HepG2 (cell line): ENCODE data around the gene CD96. TPM values are rescaled to one million over a fixed set of nuclear protein-coding genes. Genes with fewer than 3 reads are reported as not detected.

Experiments used
- CEBPB ChIP-seq: IDR thresholded peaks from 2 replicates; pipeline ENCODE4 v1.6.1; 2011; ENCODE audit warnings: low read depth, low read length, improper control_type of control experiment, borderline replicate concordance
- CERS6 ChIP-seq: sonication (generic); formaldehyde crosslinking; IDR thresholded peaks from 2 replicates; pipeline ENCODE4 v1.5.0; 2020; ENCODE audit warnings: missing genetic modification reagents
- CTCF ChIP-seq: sonication (generic); formaldehyde crosslinking; IDR thresholded peaks from 2 replicates; pipeline ENCODE4 v1.5.0; 2020; ENCODE audit warnings: mild to moderate bottlenecking, missing genetic modification reagents, moderate library complexity
- HOMEZ ChIP-seq: IDR thresholded peaks from 2 replicates; pipeline ENCODE4 v1.6.1; 2016; ENCODE audit warnings: low read depth
- MAZ ChIP-seq, 2 experiments: sonication (generic) in 1 of 2; formaldehyde crosslinking in 1 of 2; IDR thresholded peaks; 2 replicates each; pipeline versions ENCODE4 v1.5.0 to v1.6.1; 2012 to 2020; ENCODE audit warnings: low read depth in 2 of 2, mild to moderate bottlenecking in 2 of 2, borderline replicate concordance in 1 of 2, improper control_type of control experiment in 1 of 2, low read length in 1 of 2, missing genetic modification reagents in 1 of 2, moderate library complexity in 1 of 2
- NBN ChIP-seq: fragments of 450-650 bp; conservative IDR thresholded peaks from 2 replicates; pipeline ENCODE4 v1.6.1; 2017
- PATZ1 ChIP-seq: sonication (generic); formaldehyde crosslinking; IDR thresholded peaks from 2 replicates; pipeline ENCODE4 v1.4.0; 2020; ENCODE audit warnings: missing genetic modification reagents
- PCBP1 ChIP-seq: fragments of 200-400 bp; formaldehyde crosslinking; IDR thresholded peaks from 2 replicates; pipeline ENCODE4 v1.6.1; 2017; ENCODE audit warnings: mild to moderate bottlenecking, low read depth, low read length, borderline replicate concordance
- PRMT3 ChIP-seq: sonication (generic); formaldehyde crosslinking; IDR thresholded peaks from 2 replicates; pipeline ENCODE4 v1.8.1; 2022; ENCODE audit warnings: low read depth, mild to moderate bottlenecking, moderate library complexity, missing genetic modification reagents, borderline replicate concordance
- RAD21 ChIP-seq: fragments of 450-650 bp; formaldehyde crosslinking; IDR thresholded peaks from 2 replicates; pipeline ENCODE4 v1.5.0; 2020; ENCODE audit warnings: mild to moderate bottlenecking
- SKI ChIP-seq: fragments of 450-650 bp; IDR thresholded peaks from one replicate; pipeline ENCODE4 v1.6.1; 2018; ENCODE audit warnings: mild to moderate bottlenecking; ENCODE audit not compliant: partially characterized antibody
- STAG1 ChIP-seq: sonication (generic); formaldehyde crosslinking; IDR thresholded peaks from 2 replicates; pipeline ENCODE4 v1.4.0; 2020; ENCODE audit warnings: missing genetic modification reagents
- STAT5B ChIP-seq: sonication (generic); formaldehyde crosslinking; IDR thresholded peaks from 2 replicates; pipeline ENCODE4 v1.4.0; 2020; ENCODE audit warnings: missing genetic modification reagents
- ZNF251 ChIP-seq: sonication (generic); formaldehyde crosslinking; IDR thresholded peaks from 2 replicates; pipeline ENCODE4 v1.9.0; 2021; ENCODE audit warnings: mild to moderate bottlenecking, missing genetic modification reagents
- ZNF276 ChIP-seq: sonication (generic); formaldehyde crosslinking; IDR thresholded peaks from 2 replicates; pipeline ENCODE4 v1.4.0; 2020; ENCODE audit warnings: mild to moderate bottlenecking, low read depth, missing genetic modification reagents
- ZNF775 ChIP-seq: sonication (generic); formaldehyde crosslinking; IDR thresholded peaks from 2 replicates; pipeline ENCODE4 v1.4.0; 2020; ENCODE audit warnings: missing genetic modification reagents, mild to moderate bottlenecking, moderate library complexity, borderline replicate concordance
- ZNF776 ChIP-seq: sonication (generic); formaldehyde crosslinking; IDR thresholded peaks from 2 replicates; pipeline ENCODE4 v1.4.0; 2020; ENCODE audit warnings: mild to moderate bottlenecking, missing genetic modification reagents
- polyA plus RNA-seq, 8 experiments: library from polyadenylated mRNA; depleted of rRNA in 3 of 8; stranded (reverse) in 7 of 8; unstranded in 1 of 8; fragments of >200 nt; fragmentation: Illumina TruSeq in 4 of 8; extraction: Trizol in 4 of 8; gene quantifications; 2 replicates each; pipeline versions ENCODE4 v1.2.1 to v1.2.3, GENCODE V29; 2011 to 2016; ENCODE audit warnings: low read depth in 4 of 8, missing spikeins in 1 of 8, mixed read lengths in 1 of 8; ENCODE audit not compliant: insufficient read depth in 1 of 8
- total RNA-seq, 5 experiments: library from RNA; depleted of rRNA; stranded (reverse); fragments of >200 nt; fragmentation: Illumina TruSeq; extraction: Trizol; gene quantifications; 2 replicates each; pipeline ENCODE4 v1.2.3, GENCODE V29; 2016; ENCODE audit warnings: low read depth in 1 of 5

CD96 gene
- total and polyA plus RNA-seq, 2 of the 13 experiments (the other 11 are each of a cell fraction or from before 2014, with no cell fraction given) = not detected

- peak; percentile 35; the same call in 1 of the 2 replicates for TF ChIP-seq MAZ (IDR thresholded peaks at IDR 0.05; ENCODE audit: borderline replicate concordance, low read depth, low read length)
- TF ChIP-seq MAZ (CRISPR knock-in tag; IDR thresholded peaks at IDR 0.05; ENCODE audit: low read depth) = no peak
- peak; percentile 77 for TF ChIP-seq RAD21 (CRISPR knock-in tag)
- no peak for TF ChIP-seq ZNF775
- TF ChIP-seq PATZ1 (CRISPR knock-in tag) = 0 out of 2 replicates have a peak, but pooled peaks have one; percentile 25
- TF ChIP-seq CERS6 (CRISPR knock-in tag) = no peak
- no peak for TF ChIP-seq NBN
- TF ChIP-seq CEBPB = no peak
- no peak for TF ChIP-seq ZNF251 (CRISPR knock-in tag)
- TF ChIP-seq PCBP1 = no peak
- TF ChIP-seq ZNF276 (CRISPR knock-in tag) = no peak
- peak; percentile 83 for TF ChIP-seq CTCF (CRISPR knock-in tag)
- peak; percentile 88 for TF ChIP-seq STAG1 (CRISPR knock-in tag)
- no peak for TF ChIP-seq STAT5B (CRISPR knock-in tag)
- no peak for TF ChIP-seq SKI
- TF ChIP-seq ZNF776 (CRISPR knock-in tag) = no peak
- no peak for TF ChIP-seq PRMT3
- no peak for TF ChIP-seq HOMEZ (CRISPR knock-in tag)
Observed at GRCh38 chr3:111539351-111540331, 2.4 kb upstream of the CD96 start (continued).
